Activated naive CD8-positive, alpha-beta T cell treated with anti-CD3 and anti-CD28 coated beads for 36 hours (primary cell): ENCODE measurements around the gene GIMAP7. TPM values are rescaled to one million over a fixed set of nuclear protein-coding genes. Genes with fewer than 3 reads are reported as not detected.

Experiments used
- DNase-seq: peaks from one replicate; pipeline ENCODE4 v3.0.0; 2021
- H3K27ac Mint-ChIP-seq: one replicate; pipeline ENCODE4 v1.8.0; 2022; ENCODE audit warnings: mild to moderate bottlenecking, moderate library complexity, mixed read lengths
- H3K27me3 Mint-ChIP-seq: one replicate; pipeline ENCODE4 v1.8.0; 2022; ENCODE audit warnings: mild to moderate bottlenecking, mixed read lengths
- H3K36me3 Mint-ChIP-seq: one replicate; pipeline ENCODE4 v1.8.0; 2021; ENCODE audit warnings: mild to moderate bottlenecking, mixed read lengths
- H3K4me1 Mint-ChIP-seq: one replicate; pipeline ENCODE4 v1.8.0; 2021; ENCODE audit warnings: mixed read lengths
- H3K4me3 Mint-ChIP-seq: one replicate; pipeline ENCODE4 v1.8.0; 2022; ENCODE audit warnings: mild to moderate bottlenecking, moderate library complexity, mixed read lengths
- H3K9me3 Mint-ChIP-seq: one replicate; pipeline ENCODE4 v1.8.0; 2022; ENCODE audit warnings: mixed read lengths
- total RNA-seq, 2 experiments: library from RNA; stranded (reverse); gene quantifications; one replicate each; pipeline ENCODE4 v1.2.3, GENCODE V29; 2021

Gene GIMAP7
- total RNA-seq, 2 experiments from 2014 or later: 36.1 to 37.9 TPM

GRCh38 chr7:150538259-150538658 lies 23.6 kb downstream of the GIMAP7 start:
- Mint-ChIP-seq H3K9me3 (peaks cover 41% of the 10 kb centered on the region), H3K36me3 (peaks cover 46% of the 10 kb centered on the region), H3K4me3 (no peak overlapping the region), H3K4me1 (peaks cover 3% of the 10 kb centered on the region), H3K27ac (no peak overlapping the region), H3K27me3 (no peaks in the 10 kb centered on the region)
- no peak for DNase-seq

- DNase-seq: no peak
- peaks cover 42% of the 10 kb centered on the region for H3K9me3 Mint-ChIP-seq
- peaks cover 53% of the 10 kb centered on the region for H3K36me3 Mint-ChIP-seq
- peak overlapping the region; percentile 74 for H3K27ac Mint-ChIP-seq
- H3K27me3 Mint-ChIP-seq: no peaks in the 10 kb centered on the region
- peaks cover 52% of the 10 kb centered on the region for H3K4me1 Mint-ChIP-seq
- H3K4me3 Mint-ChIP-seq: no peak overlapping the region
Observed at GRCh38 chr7:150553163-150553562, 38.5 kb downstream of the GIMAP7 start.

- H3K36me3 Mint-ChIP-seq: peaks cover 58% of the 10 kb centered on the region
- peaks cover 42% of the 10 kb centered on the region for H3K9me3 Mint-ChIP-seq
- H3K4me1 Mint-ChIP-seq: peaks cover 58% of the 10 kb centered on the region
- H3K4me3 Mint-ChIP-seq: peak overlapping the region; percentile 33
- DNase-seq: no peak
- peak overlapping the region; percentile 80 for H3K27ac Mint-ChIP-seq
- no peaks in the 10 kb centered on the region for H3K27me3 Mint-ChIP-seq
Observed at GRCh38 chr7:150556521-150557138, 42.0 kb downstream of the GIMAP7 start.

- no peak overlapping the region for H3K4me3 Mint-ChIP-seq
- DNase-seq: no peak
- H3K27ac Mint-ChIP-seq: peak overlapping the region; percentile 14
- H3K27me3 Mint-ChIP-seq: no peaks in the 10 kb centered on the region
- peaks cover 64% of the 10 kb centered on the region for H3K4me1 Mint-ChIP-seq
- peaks cover 28% of the 10 kb centered on the region for H3K9me3 Mint-ChIP-seq
- H3K36me3 Mint-ChIP-seq: peaks cover 39% of the 10 kb centered on the region
Observed at GRCh38 chr7:150560486-150560885, 45.8 kb downstream of the GIMAP7 start.

GRCh38 chr7:150562919-150563318 lies 48.2 kb downstream of the GIMAP7 start:
- H3K9me3 Mint-ChIP-seq: peaks cover 26% of the 10 kb centered on the region
- no peaks in the 10 kb centered on the region for H3K27me3 Mint-ChIP-seq
- H3K4me1 Mint-ChIP-seq: peaks cover 59% of the 10 kb centered on the region
- H3K4me3 Mint-ChIP-seq: peak overlapping the region; percentile 51
- peak overlapping the region; percentile 80 for H3K27ac Mint-ChIP-seq
- no peak for DNase-seq
- H3K36me3 Mint-ChIP-seq: peaks cover 36% of the 10 kb centered on the region

- Mint-ChIP-seq H3K27me3 (no peaks in the 10 kb centered on the region), H3K4me1 (peaks cover 53% of the 10 kb centered on the region)
Observed at GRCh38 chr7:150564006-150564405, 49.3 kb downstream of the GIMAP7 start.

GRCh38 chr7:150564566-150564965 lies 49.9 kb downstream of the GIMAP7 start:
- H3K36me3 Mint-ChIP-seq: peaks cover 38% of the 10 kb centered on the region
- peak overlapping the region; percentile 81 for H3K27ac Mint-ChIP-seq
- H3K4me1 Mint-ChIP-seq: peaks cover 56% of the 10 kb centered on the region
- H3K4me3 Mint-ChIP-seq: peak overlapping the region; percentile 51
- DNase-seq: no peak
- H3K9me3 Mint-ChIP-seq: peaks cover 22% of the 10 kb centered on the region
- no peaks in the 10 kb centered on the region for H3K27me3 Mint-ChIP-seq

More at GRCh38 chr7:150564006-150564405, 49.3 kb downstream of the GIMAP7 start:
- Mint-ChIP-seq H3K4me3 (peak overlapping the region; percentile 51), H3K27ac (peak overlapping the region; percentile 80), H3K9me3 (peaks cover 24% of the 10 kb centered on the region), H3K36me3 (peaks cover 34% of the 10 kb centered on the region)
- no peak for DNase-seq

GRCh38 chr7:150565239-150565638 lies 50.6 kb downstream of the GIMAP7 start:
- DNase-seq: no peak
- Mint-ChIP-seq H3K9me3 (peaks cover 17% of the 10 kb centered on the region), H3K27me3 (no peaks in the 10 kb centered on the region), H3K27ac (peak overlapping the region; percentile 81), H3K4me1 (peaks cover 62% of the 10 kb centered on the region), H3K36me3 (peaks cover 39% of the 10 kb centered on the region), H3K4me3 (peak overlapping the region; percentile 32)

- H3K4me3 Mint-ChIP-seq: peak overlapping the region; percentile 90
- H3K4me1 Mint-ChIP-seq: peaks cover 61% of the 10 kb centered on the region
- H3K9me3 Mint-ChIP-seq: peaks cover 10% of the 10 kb centered on the region
- peak overlapping the region; percentile 94 for H3K27ac Mint-ChIP-seq
- no peak for DNase-seq
- H3K27me3 Mint-ChIP-seq: no peaks in the 10 kb centered on the region
- peaks cover 39% of the 10 kb centered on the region for H3K36me3 Mint-ChIP-seq
Observed at GRCh38 chr7:150566123-150566522, 51.5 kb downstream of the GIMAP7 start.

GRCh38 chr7:150566572-150566971 lies 51.9 kb downstream of the GIMAP7 start:
- H3K9me3 Mint-ChIP-seq: peaks cover 8% of the 10 kb centered on the region
- no peak for DNase-seq
- H3K4me1 Mint-ChIP-seq: peaks cover 60% of the 10 kb centered on the region
- H3K27ac Mint-ChIP-seq: peak overlapping the region; percentile 94
- no peaks in the 10 kb centered on the region for H3K27me3 Mint-ChIP-seq
- H3K36me3 Mint-ChIP-seq: peaks cover 41% of the 10 kb centered on the region
- peak overlapping the region; percentile 90 for H3K4me3 Mint-ChIP-seq

GRCh38 chr7:150567169-150567568 lies 52.5 kb downstream of the GIMAP7 start, which contains the start of gene GIMAP4:
Gene GIMAP4, plus strand, starts transcription at chr7:150567390. Its CDS starts 2,512 bp downstream, at chr7:150569902.
- DNase-seq: no peak
- H3K36me3 Mint-ChIP-seq: peaks cover 41% of the 10 kb centered on the region
- peak within 1 kb of the TSS; percentile 94 for H3K27ac Mint-ChIP-seq
- H3K4me1 Mint-ChIP-seq: peaks cover 55% of the 10 kb centered on the region
- peak within 1 kb of the TSS; percentile 90 for H3K4me3 Mint-ChIP-seq
- peaks cover 4% of the 10 kb centered on the region for H3K9me3 Mint-ChIP-seq
- no peaks in the 10 kb centered on the region for H3K27me3 Mint-ChIP-seq

- H3K27ac Mint-ChIP-seq: peak overlapping the region; percentile 94
- H3K36me3 Mint-ChIP-seq: peaks cover 45% of the 10 kb centered on the region
- H3K9me3 Mint-ChIP-seq: peaks cover 7% of the 10 kb centered on the region
- peak overlapping the region; percentile 90 for H3K4me3 Mint-ChIP-seq
- no peaks in the 10 kb centered on the region for H3K27me3 Mint-ChIP-seq
- no peak for DNase-seq
- H3K4me1 Mint-ChIP-seq: peaks cover 49% of the 10 kb centered on the region
Observed at GRCh38 chr7:150567871-150568301, 53.2 kb downstream of the GIMAP7 start.

- Mint-ChIP-seq H3K36me3 (peaks cover 51% of the 10 kb centered on the region), H3K4me1 (peaks cover 42% of the 10 kb centered on the region), H3K9me3 (peaks cover 11% of the 10 kb centered on the region), H3K4me3 (peak overlapping the region; percentile 90), H3K27ac (peak overlapping the region; percentile 94), H3K27me3 (no peaks in the 10 kb centered on the region)
- DNase-seq: no peak
Observed at GRCh38 chr7:150568714-150569113, 54.0 kb downstream of the GIMAP7 start.

GRCh38 chr7:150569245-150569955 lies 54.7 kb downstream of the GIMAP7 start:
- H3K4me1 Mint-ChIP-seq: peaks cover 35% of the 10 kb centered on the region
- no peaks in the 10 kb centered on the region for H3K27me3 Mint-ChIP-seq
- H3K9me3 Mint-ChIP-seq: peaks cover 16% of the 10 kb centered on the region
- peaks cover 56% of the 10 kb centered on the region for H3K36me3 Mint-ChIP-seq
- DNase-seq: no peak
- H3K4me3 Mint-ChIP-seq: peak overlapping the region; percentile 90
- H3K27ac Mint-ChIP-seq: peak overlapping the region; percentile 94
